HG03565 (cell line): ENCODE measurements around the gene POLN.

Source experiments
- ATAC-seq: cut with Tn5 transposase; IDR thresholded peaks from one replicate; pipeline ENCODE4 v1.9.1; 2021; ENCODE audit warnings: mild to moderate bottlenecking, moderate library complexity; ENCODE audit not compliant: unreplicated experiment

The POLN gene

GRCh38 chr4:2089222-2089621 lies 152.7 kb downstream of the POLN start:
- ATAC-seq = no peak

GRCh38 chr4:2087170-2087569 lies 154.8 kb downstream of the POLN start:
- no peak for ATAC-seq

- ATAC-seq = no peak
Measured at GRCh38 chr4:2085496-2085901, 156.4 kb downstream of the POLN start.

GRCh38 chr4:2084316-2084715 lies 157.6 kb downstream of the POLN start:
- no peak for ATAC-seq

- ATAC-seq = no peak
Measured at GRCh38 chr4:2083826-2084160, 158.1 kb downstream of the POLN start.

GRCh38 chr4:2083116-2083825 lies 158.7 kb downstream of the POLN start:
- no peak for ATAC-seq

GRCh38 chr4:2082627-2083026 lies 159.3 kb downstream of the POLN start:
- ATAC-seq = no peak

GRCh38 chr4:2082118-2082517 lies 159.8 kb downstream of the POLN start:
- ATAC-seq = no peak

- no peak for ATAC-seq
Measured at GRCh38 chr4:2081540-2081939, 160.4 kb downstream of the POLN start.

- ATAC-seq = no peak
Measured at GRCh38 chr4:2080429-2081300, 161.3 kb downstream of the POLN start.

- no peak for ATAC-seq
Measured at GRCh38 chr4:2079926-2080325, 162.0 kb downstream of the POLN start.

- no peak for ATAC-seq
Measured at GRCh38 chr4:2079006-2079405, 162.9 kb downstream of the POLN start.

GRCh38 chr4:2078584-2078983 lies 163.3 kb downstream of the POLN start:
- ATAC-seq = no peak

GRCh38 chr4:2077537-2078460 lies 164.1 kb downstream of the POLN start:
- ATAC-seq = no peak

GRCh38 chr4:2076908-2077536 lies 164.9 kb downstream of the POLN start:
- no peak for ATAC-seq

- ATAC-seq = no peak
Measured at GRCh38 chr4:2075987-2076907, 165.7 kb downstream of the POLN start.

GRCh38 chr4:2075171-2075986 lies 166.5 kb downstream of the POLN start:
- no peak for ATAC-seq

- ATAC-seq = no peak
Measured at GRCh38 chr4:2074588-2074987, 167.3 kb downstream of the POLN start.
